Astrocyte of the spinal cord (primary cell): ENCODE results near the gene SMG1.
"Not testable (repeated sequence)": the region's sequence is repeated elsewhere in the genome, so short reads cannot be mapped to it uniquely, and the experiment has no call there.

Source experiments
- DNase-seq: peaks from one replicate; pipeline ENCODE4 v3.0.0; 2011; ENCODE audit warnings: low read depth, low spot score
- H3K4me3 ChIP-seq: 2 replicates; pipeline ENCODE4 v1.5.1; 2011; ENCODE audit warnings: low read depth, mild to moderate bottlenecking, low read length, moderate library complexity
- CTCF ChIP-seq: IDR thresholded peaks from 2 replicates; pipeline ENCODE4 v1.5.1; 2012; ENCODE audit warnings: low read depth, mild to moderate bottlenecking, low read length, inconsistent platforms
- in situ Hi-C: cut with HindIII; loops from 2 replicates; pipeline ENCODE4 v1.10.0; 2017; ENCODE audit warnings: low sequenced_read_pairs

The SMG1 gene

GRCh38 chr16:18789515-18789849, 136.7 kb downstream of the SMG1 start:
- no peak for TF ChIP-seq CTCF
- DNase-seq, result no peak
- in situ Hi-C loops, result no loop called here
- H3K4me3 ChIP-seq, result peak overlapping the region; percentile 99

GRCh38 chr16:18788828-18789514, 137.2 kb downstream of the SMG1 start:
- TF ChIP-seq CTCF, result no peak
- peak overlapping the region; percentile 99 for H3K4me3 ChIP-seq
- no peak for DNase-seq
- in situ Hi-C loops, result no loop called here

GRCh38 chr16:18784917-18785623, 141.1 kb downstream of the SMG1 start:
- no peak for DNase-seq
- in situ Hi-C loops, result no loop called here
- TF ChIP-seq CTCF, result no peak
- no peak overlapping the region for H3K4me3 ChIP-seq

- no peak for TF ChIP-seq CTCF
- H3K4me3 ChIP-seq, result no peak overlapping the region
- in situ Hi-C loops, result no loop called here
- DNase-seq, result no peak
Measured at GRCh38 chr16:18783430-18784341, 142.5 kb downstream of the SMG1 start.

GRCh38 chr16:18782697-18783429, 143.3 kb downstream of the SMG1 start:
- in situ Hi-C loops, result no loop called here
- H3K4me3 ChIP-seq, result no peak overlapping the region
- TF ChIP-seq CTCF, result no peak
- DNase-seq, result no peak

GRCh38 chr16:18781232-18781631, 145.0 kb downstream of the SMG1 start:
- DNase-seq, in situ Hi-C loops, H3K4me3 ChIP-seq: not testable (repeated sequence)

GRCh38 chr16:18780460-18781026, 145.7 kb downstream of the SMG1 start:
- in situ Hi-C loops, H3K4me3 ChIP-seq, DNase-seq: not testable (repeated sequence)

GRCh38 chr16:18777664-18778063, 148.5 kb downstream of the SMG1 start:
- DNase-seq, in situ Hi-C loops, H3K4me3 ChIP-seq: not testable (repeated sequence)

- H3K4me3 ChIP-seq, DNase-seq, in situ Hi-C loops: not testable (repeated sequence)
Measured at GRCh38 chr16:18776334-18776733, 149.9 kb downstream of the SMG1 start.

- in situ Hi-C loops, H3K4me3 ChIP-seq, DNase-seq: not testable (repeated sequence)
Measured at GRCh38 chr16:18774651-18775050, 151.6 kb downstream of the SMG1 start.
